ENCODE data around the gene ZFP57. TPM values are rescaled to one million over a fixed set of nuclear protein-coding genes. Genes with fewer than 3 reads are reported as not detected.

Gene ZFP57
- total RNA-seq, result not detected in 2 replicates

DNA sequence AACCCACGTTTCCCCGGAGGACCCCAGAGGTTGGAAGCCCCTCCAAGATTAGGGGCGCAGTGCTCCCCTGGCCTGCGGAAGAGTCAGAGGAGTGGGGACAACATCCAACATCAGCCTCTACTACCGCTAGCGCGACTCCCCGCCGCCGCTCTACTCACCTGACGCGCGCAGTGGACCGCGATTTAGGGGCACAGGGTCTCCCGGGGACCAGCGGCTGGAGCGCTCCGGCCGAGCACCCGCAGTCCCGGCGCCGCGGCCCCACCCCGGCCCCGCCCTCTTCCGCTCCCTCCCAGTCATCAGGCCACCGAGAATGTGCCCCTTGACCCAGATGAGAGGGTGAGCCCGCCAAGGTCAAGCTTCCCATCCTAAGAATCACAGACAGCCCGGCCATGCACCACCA is at the start of gene ZFP57:
TSS of gene ZFP57 (minus strand) at position 249 of the 400 bp plus-strand sequence. CDS start 4,149 bp downstream, outside the sequence.

GRCh38 chr6:29723262-29723665 is 42.3 kb upstream of the ZFP57 start, which contains the start of gene HLA-F:
TSS of gene HLA-F (plus strand) at chr6:29723434. CDS start at chr6:29723464, 30 bp downstream.

GRCh38 chr6:29656798-29657197 is 24.2 kb downstream of the ZFP57 start, which contains the start of gene MOG:
TSS of gene MOG (plus strand) at chr6:29657092. CDS start at chr6:29657210, 118 bp downstream.

GRCh38 chr6:29632789-29633533 is 48.0 kb downstream of the ZFP57 start, which contains the start of gene GABBR1:
TSS of gene GABBR1 (minus strand) at chr6:29633183. CDS start at chr6:29632385, 798 bp downstream.

Other genes with a start within 250 kb of the ZFP57 start
- gene OR10C1, start 241.8 kb downstream of the ZFP57 start, total RNA-seq, result not detected in 2 replicates
- not detected in 2 replicates for gene OR11A1, start 224.1 kb downstream of the ZFP57 start, total RNA-seq
- not detected in 2 replicates for gene OR2H1, start 224.0 kb downstream of the ZFP57 start, total RNA-seq
- not detected in 2 replicates for gene MAS1L, start 193.2 kb downstream of the ZFP57 start, total RNA-seq
- not detected in 2 replicates for gene UBD, start 121.4 kb downstream of the ZFP57 start, total RNA-seq
- gene OR2H2, start 96.0 kb downstream of the ZFP57 start, total RNA-seq, result not detected in 2 replicates
- gene GABBR1, start 48.0 kb downstream of the ZFP57 start, total RNA-seq, result 4.4 and 4.8 TPM in 2 replicates
- not detected in 2 replicates for gene MOG, start 24.1 kb downstream of the ZFP57 start, total RNA-seq
- not detected in 2 replicates for gene HLA-F, start 42.3 kb upstream of the ZFP57 start, total RNA-seq
- gene HLA-G, start 146.7 kb upstream of the ZFP57 start, total RNA-seq, result not detected in 2 replicates